Hematopoietic multipotent progenitor cell treated with erythropoietin and hydrocortisone succinate and interleukin-3 and kit ligand, for 8 days (in vitro differentiated cells): ENCODE data around the gene TNP1.

ENCODE experiments used
- DNase-seq: peaks from one replicate; pipeline ENCODE4 v3.0.0-alpha.2; 2015

Gene TNP1

GRCh38 chr2:216837740-216838139, 22.1 kb downstream of the TNP1 start:
- DNase-seq = no peak

- DNase-seq = no peak
These were observed 26.8 kb downstream of the TNP1 start for GRCh38 chr2:216833061-216833460.

DNA sequence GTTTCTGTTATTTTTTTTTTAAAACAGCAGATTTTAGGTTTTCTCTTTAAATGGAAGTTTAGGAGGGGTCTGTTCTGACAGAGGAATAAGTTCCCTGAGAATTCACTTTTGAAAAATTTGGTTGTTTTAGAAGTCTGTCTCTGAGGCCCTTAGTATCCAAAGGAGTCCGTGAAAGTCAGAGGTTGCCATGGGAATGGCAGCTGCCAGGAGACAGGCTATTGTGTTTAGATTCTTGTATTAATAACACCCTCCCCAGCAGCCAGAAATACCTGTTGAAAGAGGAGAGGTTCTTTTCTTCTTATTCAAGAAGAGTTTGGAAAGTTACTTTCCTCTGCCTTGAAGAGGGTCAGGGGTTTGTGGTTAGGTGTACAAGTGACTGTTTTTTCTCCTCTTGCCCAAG, 29.5 kb downstream of the TNP1 start:
- DNase-seq = no peak

DNA sequence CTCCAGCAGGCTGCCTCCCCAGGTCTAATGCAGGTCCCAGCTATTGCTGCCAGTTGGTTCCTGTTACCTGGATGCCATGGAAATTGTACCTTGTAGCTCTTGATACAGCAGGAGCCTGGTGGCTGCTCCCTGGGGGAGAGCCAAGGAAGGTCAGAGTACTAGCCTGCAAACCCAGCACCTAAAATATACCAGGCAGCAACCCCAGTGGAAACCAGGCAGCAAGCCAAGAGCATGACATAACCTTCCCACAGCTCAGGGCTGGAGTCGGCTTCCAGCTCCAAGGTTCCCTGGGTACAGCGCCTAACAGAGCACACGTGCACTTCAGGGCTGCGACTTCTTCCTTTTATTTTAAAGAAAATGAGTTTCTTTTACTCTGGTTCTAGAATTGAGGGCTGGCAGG, 30.3 kb downstream of the TNP1 start:
- peak; percentile 79 for DNase-seq

- peak; percentile 91 for DNase-seq
These were observed 32.7 kb downstream of the TNP1 start for GRCh38 chr2:216827073-216827720.

DNA sequence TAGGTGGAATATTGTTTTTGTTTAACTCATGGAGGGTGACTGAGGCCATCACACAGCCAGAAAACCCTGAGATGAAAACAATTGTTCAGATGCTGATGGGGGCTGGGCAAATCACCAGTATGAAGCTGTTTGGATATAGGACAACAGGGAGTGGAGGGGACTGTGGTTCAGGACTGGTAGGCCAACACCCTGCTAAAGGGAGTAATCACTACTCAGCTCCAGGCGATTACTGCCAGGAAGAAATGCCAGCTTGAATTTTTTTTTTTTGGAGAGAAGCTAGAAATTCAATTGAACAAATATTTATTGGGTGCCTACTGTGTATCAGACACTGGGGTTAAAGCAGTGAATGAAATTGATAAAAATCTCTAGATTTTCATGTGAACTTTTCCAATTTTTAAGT, 37.4 kb downstream of the TNP1 start:
- no peak for DNase-seq

DNA sequence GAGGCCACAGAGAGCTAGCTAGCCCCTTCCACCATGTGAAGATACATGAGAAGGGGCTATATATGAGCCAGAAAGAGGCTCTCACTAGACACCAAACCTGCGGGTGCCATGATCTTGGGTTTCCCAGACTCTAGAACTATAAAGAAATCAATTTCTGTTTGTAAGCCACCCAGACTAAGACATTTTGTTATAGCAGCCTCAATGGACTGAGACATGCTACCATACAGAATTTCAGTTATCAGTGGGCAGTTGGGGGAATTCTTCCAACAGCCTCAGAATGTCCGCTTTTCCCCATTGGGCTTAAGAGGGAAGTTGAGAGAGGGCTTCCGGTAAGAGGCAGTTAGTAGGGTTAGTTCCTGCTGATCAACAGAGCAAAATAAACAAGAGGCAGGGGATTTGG, 39.2 kb downstream of the TNP1 start:
- no peak for DNase-seq

GRCh38 chr2:216819766-216820165, 40.1 kb downstream of the TNP1 start:
- DNase-seq = peak; percentile 48

DNA sequence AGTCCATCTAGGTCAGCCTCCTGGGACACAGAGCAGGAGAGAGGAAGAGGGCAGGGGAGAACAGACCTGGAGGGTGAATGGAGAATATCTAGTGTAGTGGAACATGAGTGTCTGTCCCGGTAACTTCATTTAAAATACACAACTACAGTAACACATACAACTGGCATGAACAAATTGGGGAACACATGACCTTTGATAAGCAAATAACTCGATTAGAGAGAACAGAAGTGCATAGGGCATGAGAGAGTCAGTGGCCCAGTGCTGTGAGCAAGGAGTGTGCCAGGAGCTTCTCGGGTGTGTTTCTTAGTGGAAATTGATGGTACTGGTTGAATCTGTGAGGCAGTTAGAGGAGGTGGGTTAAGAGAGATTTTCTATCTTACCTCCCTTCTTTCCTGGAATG, 40.8 kb downstream of the TNP1 start:
- DNase-seq = no peak

- DNase-seq = no peak
These were observed 49.3 kb downstream of the TNP1 start for GRCh38 chr2:216810399-216811160.
